ENCODE results near the gene ELK4. TPM values are rescaled to one million over a fixed set of nuclear protein-coding genes. Genes with fewer than 3 reads are reported as not detected.
A peak's percentile ranks its signal among the peaks of the same experiment; 100 is the strongest.

The ELK4 gene, protein sequence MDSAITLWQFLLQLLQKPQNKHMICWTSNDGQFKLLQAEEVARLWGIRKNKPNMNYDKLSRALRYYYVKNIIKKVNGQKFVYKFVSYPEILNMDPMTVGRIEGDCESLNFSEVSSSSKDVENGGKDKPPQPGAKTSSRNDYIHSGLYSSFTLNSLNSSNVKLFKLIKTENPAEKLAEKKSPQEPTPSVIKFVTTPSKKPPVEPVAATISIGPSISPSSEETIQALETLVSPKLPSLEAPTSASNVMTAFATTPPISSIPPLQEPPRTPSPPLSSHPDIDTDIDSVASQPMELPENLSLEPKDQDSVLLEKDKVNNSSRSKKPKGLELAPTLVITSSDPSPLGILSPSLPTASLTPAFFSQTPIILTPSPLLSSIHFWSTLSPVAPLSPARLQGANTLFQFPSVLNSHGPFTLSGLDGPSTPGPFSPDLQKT
- 10 to 100 TPM in 5 of 8 experiments, 1 to 10 TPM in 3; 6.8 to 21.3 (median 11.5) TPM for total RNA-seq

DNA sequence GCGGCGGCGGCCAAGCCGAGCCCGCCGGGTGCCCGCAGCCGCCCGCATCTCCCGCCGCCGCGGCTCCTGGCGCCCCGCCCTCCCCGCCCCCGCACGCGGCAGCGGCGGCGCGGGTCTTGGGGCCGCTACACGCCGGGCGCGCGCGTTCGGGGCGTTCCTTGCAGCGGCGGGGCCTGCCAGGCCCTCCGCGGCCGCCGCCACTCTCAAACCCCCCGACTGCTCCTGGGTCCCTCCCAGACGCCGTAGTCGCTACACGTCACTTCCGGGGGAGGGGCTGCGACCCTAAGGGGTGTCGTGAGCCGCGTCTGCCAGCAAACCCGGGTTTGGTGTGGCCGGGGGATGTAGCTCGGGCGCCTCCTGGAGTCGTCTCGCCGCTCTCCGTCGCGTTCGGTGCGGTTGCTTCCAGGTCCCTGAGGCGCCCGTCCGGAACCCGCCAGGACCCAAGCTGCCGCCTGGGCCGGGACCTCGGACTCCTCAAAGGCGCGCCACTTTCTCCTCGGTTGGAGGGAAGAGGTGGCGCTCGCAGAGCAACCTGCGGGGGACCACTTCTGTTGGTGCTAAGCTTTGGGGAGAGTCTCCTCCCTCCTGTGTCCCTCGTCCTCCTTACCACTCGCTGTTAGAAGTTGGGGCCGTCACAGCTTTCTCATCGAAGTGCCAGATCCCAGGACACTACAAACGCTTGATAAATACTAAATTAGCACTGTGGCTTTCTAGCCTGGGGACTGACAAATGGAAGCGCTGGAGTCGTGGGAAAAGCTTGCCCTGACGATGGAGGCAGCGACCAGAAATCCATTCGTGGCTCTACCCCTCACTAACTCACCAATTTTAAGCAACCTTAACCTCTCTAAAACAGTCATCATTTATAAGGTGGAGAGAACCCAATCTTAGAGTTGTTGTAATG is at the start of gene ELK4:
ELK4 (minus strand) TSS at position 244 of the 901 bp plus-strand sequence. CDS start 8,129 bp downstream, outside the sequence.
- H3K27ac ChIP-seq, result peak within 1 kb of the TSS; percentile 97
- 0 to 13% (median 0%) methylated on average over 5 to 21 of the region's 83 CpGs; no CpG with 5 or more reads in 2 of the 10 experiments for WGBS, 10 experiments
- peaks cover 5 to 14% of the 10 kb centered on the region in 2 donors for H3K4me1 ChIP-seq (replicated peaks in 1 of 2)
- ATAC-seq (replicated peaks in 6 of 8), result peak; percentile 84 to 92 (median 88)
- H3K4me3 ChIP-seq, result peak within 1 kb of the TSS; percentile 65 to 80 (median 70)
- in situ Hi-C loops (cut with MboI; ENCODE audit: low pct_unique_long_range_greater_than_20kb in 2 of 9, low sequenced_read_pairs in 9 of 9, unreplicated experiment in 9 of 9), result no loop called here

DNA sequence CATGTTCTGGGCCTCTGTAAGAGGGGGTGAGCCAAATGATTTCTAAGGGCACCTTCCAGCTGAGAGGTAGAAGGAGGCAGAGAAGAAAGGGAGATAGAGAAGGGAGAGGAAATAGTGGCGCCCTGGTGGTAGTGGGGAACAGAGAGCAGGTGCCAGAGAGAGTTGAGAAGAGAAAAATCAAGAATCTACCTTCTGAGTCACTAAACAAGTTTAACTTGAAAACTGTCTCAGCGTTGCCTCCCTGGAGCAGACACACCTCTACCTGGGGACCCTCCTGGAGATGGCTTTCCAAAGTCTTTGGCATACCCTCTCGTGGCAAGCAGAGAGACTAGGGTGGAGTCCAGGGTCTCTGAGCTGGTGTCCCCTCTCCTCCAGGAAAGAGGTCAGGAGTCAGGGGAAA is 49.6 kb upstream of the ELK4 start:
- H3K4me3 ChIP-seq, result no peak overlapping the region
- H3K4me1 ChIP-seq (replicated peaks in 1 of 2), result peaks cover 6 to 8% of the 10 kb centered on the region in 2 donors
- no peak overlapping the region for H3K27ac ChIP-seq
- ATAC-seq (replicated peaks in 6 of 8), result no peak
- 90 to 100% (median 93%) methylated on average over 1 to 2 of the region's 3 CpGs; no CpG with 5 or more reads in 2 of the 10 experiments for WGBS, 10 experiments
- in situ Hi-C loops (cut with MboI; ENCODE audit: low pct_unique_long_range_greater_than_20kb in 2 of 9, low sequenced_read_pairs in 9 of 9, unreplicated experiment in 9 of 9), result no loop called here

DNA sequence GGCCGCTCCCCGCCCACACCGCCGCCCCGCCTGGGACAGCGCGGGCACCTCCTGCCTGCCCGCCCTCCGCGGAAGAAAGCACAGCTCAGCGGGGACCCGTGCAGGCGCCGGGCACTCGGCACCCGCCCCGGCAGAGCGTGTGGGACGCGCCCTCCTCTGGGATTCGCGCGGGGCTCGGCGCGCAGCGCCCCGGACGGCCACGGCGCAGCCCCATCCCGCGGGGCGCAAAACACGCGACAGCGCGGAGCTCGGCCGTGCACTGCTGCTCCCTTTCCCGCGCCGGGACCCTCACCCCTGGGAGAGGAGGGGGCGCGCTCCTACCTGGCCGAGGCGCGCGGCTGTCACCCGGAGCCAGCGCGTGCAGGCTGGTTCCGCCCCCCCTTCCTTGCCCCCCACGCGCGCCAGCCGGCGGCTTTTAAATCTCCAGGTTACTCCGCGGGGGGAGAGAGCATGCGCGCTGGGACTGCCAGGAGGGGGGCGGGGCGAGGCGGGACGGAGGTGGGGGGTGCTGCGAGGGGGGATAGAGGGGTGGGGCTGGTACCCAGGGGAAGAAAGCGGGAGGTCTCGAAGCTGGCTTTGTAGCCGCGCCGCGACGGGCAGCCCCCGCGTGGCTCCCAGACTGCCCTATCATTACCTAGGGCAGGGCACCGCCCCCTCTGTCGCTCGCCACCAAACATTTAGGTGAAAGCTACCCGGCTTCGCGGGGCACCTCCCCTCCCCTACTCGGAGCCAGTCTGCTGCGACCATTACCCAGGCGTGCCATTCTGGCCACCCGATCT is 48.5 kb upstream of the ELK4 start, which contains the start of gene SLC45A3:
SLC45A3 (minus strand) TSS at position 437 of the 779 bp plus-strand sequence. CDS start 15,853 bp downstream, outside the sequence.
- 0 to 15% (median 1%) methylated on average over 1 to 14 of the region's 86 CpGs; no CpG with 5 or more reads in 5 of the 10 experiments for WGBS, 10 experiments
- peak; percentile 85 to 90 (median 86) for ATAC-seq (replicated peaks in 6 of 8)
- peak within 1 kb of the TSS; percentile 46 to 64 (median 55) for H3K4me3 ChIP-seq
- in situ Hi-C loops (cut with MboI; ENCODE audit: low pct_unique_long_range_greater_than_20kb in 2 of 9, low sequenced_read_pairs in 9 of 9, unreplicated experiment in 9 of 9), result no loop called here
- no peak within 1 kb of the TSS for H3K27ac ChIP-seq
- H3K4me1 ChIP-seq (replicated peaks in 1 of 2), result peaks cover 6 to 8% of the 10 kb centered on the region in 2 donors

DNA sequence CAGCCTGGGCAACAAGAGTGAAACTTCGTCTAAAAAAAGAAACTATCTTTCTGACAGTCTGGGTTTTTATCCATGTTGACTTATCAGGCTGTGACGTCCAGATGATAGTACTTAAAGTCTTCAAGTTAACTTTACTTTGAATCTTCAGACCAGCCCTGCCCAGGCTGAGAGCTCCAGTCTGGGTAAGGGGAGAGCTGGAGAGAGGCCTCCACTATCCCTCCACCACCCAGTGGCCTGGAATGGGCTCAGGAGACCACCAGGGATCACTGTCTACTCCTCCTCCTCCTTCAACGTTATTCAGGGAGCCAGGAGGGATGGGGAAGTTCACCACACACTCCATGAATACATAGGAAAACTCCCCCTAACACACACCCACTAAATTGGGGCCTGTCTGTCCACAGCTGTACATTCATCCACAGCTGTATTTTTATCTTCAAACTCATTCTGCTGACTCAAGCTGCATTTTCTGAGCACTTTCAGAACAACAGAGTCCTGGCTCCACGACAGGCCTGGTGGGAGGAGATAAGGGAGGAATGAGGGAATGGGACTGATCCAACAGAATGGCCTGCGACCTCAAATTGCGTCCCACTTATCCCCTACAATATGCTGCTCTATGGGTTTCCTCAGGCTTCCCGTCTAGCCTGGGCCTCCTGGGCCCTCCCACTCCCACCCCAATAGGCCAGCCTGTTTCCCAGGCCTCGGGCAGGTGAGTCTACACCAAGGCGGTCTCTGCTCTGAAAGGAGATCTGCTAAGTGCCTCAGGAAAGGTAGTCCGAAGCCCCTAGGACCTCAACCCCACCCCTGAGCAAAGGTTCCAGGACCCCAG is 46.7 kb upstream of the ELK4 start:
- no peak overlapping the region for H3K27ac ChIP-seq
- 50 to 92% (median 67%) methylated on average over 1 to 10 of the region's 10 CpGs; no CpG with 5 or more reads in 1 of the 10 experiments for WGBS, 10 experiments
- ATAC-seq (replicated peaks in 6 of 8), result peak in 1 of 8 experiments; percentile 8

DNA sequence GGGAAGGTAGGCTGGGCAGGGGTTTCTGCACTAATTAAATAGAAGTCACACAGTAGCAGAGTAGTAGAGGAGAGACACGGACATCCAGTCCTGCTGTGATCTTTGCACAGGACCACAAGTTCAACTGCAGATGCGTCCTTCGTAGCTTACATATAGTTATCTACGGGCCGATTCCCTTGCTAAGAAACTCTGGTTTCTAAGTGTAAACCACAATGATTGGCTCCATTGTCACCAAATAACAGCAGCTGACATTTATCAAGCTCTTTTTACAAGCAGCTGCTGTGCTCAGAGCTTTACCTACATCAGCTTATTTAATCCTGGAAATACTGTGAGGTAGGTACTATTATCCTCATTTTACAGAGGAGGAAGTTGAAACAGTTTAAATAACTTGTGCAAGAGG is 45.4 kb upstream of the ELK4 start:
- 47 to 83% (median 67%) methylated on average over 3 to 5 of the region's 5 CpGs; no CpG with 5 or more reads in 1 of the 10 experiments for WGBS, 10 experiments
- no peak for ATAC-seq (replicated peaks in 6 of 8)
- H3K4me1 ChIP-seq (replicated peaks in 1 of 2), result peaks cover 7 to 8% of the 10 kb centered on the region in 2 donors

More for the DNA sequence above, 46.7 kb upstream of the ELK4 start:
- Histone ChIP-seq H3K4me1 (replicated peaks in 1 of 2) (peaks cover 6 to 8% of the 10 kb centered on the region in 2 donors), H3K4me3 (no peak overlapping the region)
- in situ Hi-C loops (cut with MboI; ENCODE audit: low pct_unique_long_range_greater_than_20kb in 2 of 9, low sequenced_read_pairs in 9 of 9, unreplicated experiment in 9 of 9), result no loop called here

DNA sequence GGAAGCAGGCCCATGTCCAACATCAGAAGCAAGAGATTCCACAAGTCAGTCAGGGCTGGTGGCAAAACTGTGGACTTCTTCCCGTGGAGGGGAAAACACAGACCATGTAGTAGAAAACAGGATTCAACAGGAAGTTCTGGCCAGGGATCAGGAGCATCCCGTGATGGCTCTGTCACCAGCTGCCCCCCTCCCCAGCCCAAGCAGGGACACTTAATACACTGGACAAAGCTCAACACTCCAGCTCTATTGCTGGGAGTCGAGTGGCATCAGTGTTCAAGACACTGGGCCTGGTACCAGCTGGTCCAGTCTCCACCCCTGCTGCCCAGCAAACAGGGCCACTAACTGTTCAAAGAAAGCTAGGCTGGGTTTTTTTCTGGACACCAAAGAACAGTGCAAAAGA is 44.8 kb upstream of the ELK4 start:
- Histone ChIP-seq H3K27ac (no peak overlapping the region), H3K4me3 (no peak overlapping the region), H3K4me1 (replicated peaks in 1 of 2) (peaks cover 8% of the 10 kb centered on the region in 2 donors)
- ATAC-seq (replicated peaks in 6 of 8), result no peak
- in situ Hi-C loops (cut with MboI; ENCODE audit: low pct_unique_long_range_greater_than_20kb in 2 of 9, low sequenced_read_pairs in 9 of 9, unreplicated experiment in 9 of 9), result no loop called here
- 29 to 81% (median 65%) methylated on average over 1 to 3 of the region's 3 CpGs; no CpG with 5 or more reads in 4 of the 10 experiments for WGBS, 10 experiments

More for the DNA sequence above, 45.4 kb upstream of the ELK4 start:
- in situ Hi-C loops (cut with MboI; ENCODE audit: low pct_unique_long_range_greater_than_20kb in 2 of 9, low sequenced_read_pairs in 9 of 9, unreplicated experiment in 9 of 9), result no loop called here
- H3K4me3 ChIP-seq, result no peak overlapping the region
- H3K27ac ChIP-seq, result no peak overlapping the region

DNA sequence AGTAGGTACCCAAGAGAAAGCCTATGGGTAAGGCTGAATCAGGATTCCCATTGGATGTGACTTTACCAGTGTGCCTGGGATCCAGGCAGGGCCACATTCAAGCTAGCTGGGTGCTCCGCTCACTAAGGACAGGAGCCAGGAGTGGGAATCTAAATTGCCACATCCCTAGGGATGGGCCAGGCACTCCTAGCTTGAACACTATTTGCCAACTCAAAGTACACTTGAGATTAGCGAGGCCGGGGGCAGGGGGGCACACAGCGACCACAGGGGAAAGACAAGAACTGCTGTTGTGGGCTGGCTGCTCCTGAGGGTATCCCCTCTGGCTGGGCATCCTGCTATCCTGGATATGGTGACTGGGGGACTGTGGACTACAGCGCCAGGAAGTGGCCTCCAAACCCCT is 44.2 kb upstream of the ELK4 start:
- ATAC-seq (replicated peaks in 6 of 8), result no peak
- Histone ChIP-seq H3K27ac (no peak overlapping the region), H3K4me1 (replicated peaks in 1 of 2) (peaks cover 10 to 12% of the 10 kb centered on the region in 2 donors), H3K4me3 (no peak overlapping the region)
- 80 to 100% (median 100%) methylated on average over 1 to 3 of the region's 5 CpGs; no CpG with 5 or more reads in 3 of the 10 experiments for WGBS, 10 experiments
- in situ Hi-C loops (cut with MboI; ENCODE audit: low pct_unique_long_range_greater_than_20kb in 2 of 9, low sequenced_read_pairs in 9 of 9, unreplicated experiment in 9 of 9), result no loop called here

DNA sequence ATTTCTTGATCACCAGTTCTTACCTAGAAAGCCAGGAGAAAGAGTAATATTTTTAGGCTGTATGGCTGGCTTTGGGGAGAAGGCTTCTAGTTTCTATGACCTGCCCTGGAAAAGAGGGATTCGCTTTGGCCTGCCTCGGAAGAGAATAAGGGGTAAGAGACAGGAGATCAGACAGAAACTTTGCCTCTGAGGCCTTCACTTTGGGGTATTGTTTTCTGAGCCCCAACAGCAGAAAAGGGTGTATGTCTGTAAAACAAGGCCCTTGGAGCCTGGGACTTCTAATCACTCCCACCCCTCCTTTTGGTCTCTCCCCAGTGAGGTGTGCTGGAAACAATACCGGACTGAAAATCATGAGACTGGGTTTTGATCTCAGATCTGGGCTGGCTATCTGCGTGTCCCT is 43.4 kb upstream of the ELK4 start:
- peaks cover 18 to 19% of the 10 kb centered on the region in 2 donors for H3K4me1 ChIP-seq (replicated peaks in 1 of 2)
- in situ Hi-C loops (cut with MboI; ENCODE audit: low pct_unique_long_range_greater_than_20kb in 2 of 9, low sequenced_read_pairs in 9 of 9, unreplicated experiment in 9 of 9), result no loop called here
- ATAC-seq (replicated peaks in 6 of 8), result no peak
- WGBS, 10 experiments, result 80 to 100% (median 95%) methylated on average over 1 to 4 of the region's 4 CpGs; no CpG with 5 or more reads in 3 of the 10 experiments
- no peak overlapping the region for H3K4me3 ChIP-seq
- no peak overlapping the region for H3K27ac ChIP-seq

DNA sequence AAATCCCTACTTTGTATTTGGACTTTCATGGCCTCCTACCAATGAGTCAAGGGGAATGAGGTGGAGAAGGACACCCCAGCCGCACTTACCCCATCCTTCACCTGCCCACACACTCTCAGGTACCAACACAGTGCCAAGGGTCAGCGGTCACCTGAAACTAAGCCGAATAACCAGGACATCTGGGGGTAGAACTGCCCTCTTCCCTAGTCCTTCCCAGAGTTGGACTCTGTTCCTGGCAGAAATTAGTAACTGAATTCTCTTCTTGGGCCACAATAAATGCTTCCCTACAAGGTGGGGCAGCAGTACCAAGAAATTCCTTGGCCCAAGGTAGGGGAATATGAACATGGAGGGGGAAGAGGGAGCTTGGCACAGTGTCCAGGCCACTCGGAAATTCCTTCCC is 41.2 kb upstream of the ELK4 start:
- no peak overlapping the region for H3K4me3 ChIP-seq
- ATAC-seq (replicated peaks in 6 of 8), result no peak
- in situ Hi-C loops (cut with MboI; ENCODE audit: low pct_unique_long_range_greater_than_20kb in 2 of 9, low sequenced_read_pairs in 9 of 9, unreplicated experiment in 9 of 9), result loop anchor here in 2 of 9 experiments (25.0 kb wide), 2 partner anchors 289 to 314 kb away; no protein-coding TSS in a partner anchor
- peaks cover 26 to 32% of the 10 kb centered on the region in 2 donors for H3K4me1 ChIP-seq (replicated peaks in 1 of 2)
- WGBS, 10 experiments, result 20 to 100% (median 87%) methylated on average over 1 to 4 of the region's 4 CpGs; no CpG with 5 or more reads in 3 of the 10 experiments
- H3K27ac ChIP-seq, result no peak overlapping the region

DNA sequence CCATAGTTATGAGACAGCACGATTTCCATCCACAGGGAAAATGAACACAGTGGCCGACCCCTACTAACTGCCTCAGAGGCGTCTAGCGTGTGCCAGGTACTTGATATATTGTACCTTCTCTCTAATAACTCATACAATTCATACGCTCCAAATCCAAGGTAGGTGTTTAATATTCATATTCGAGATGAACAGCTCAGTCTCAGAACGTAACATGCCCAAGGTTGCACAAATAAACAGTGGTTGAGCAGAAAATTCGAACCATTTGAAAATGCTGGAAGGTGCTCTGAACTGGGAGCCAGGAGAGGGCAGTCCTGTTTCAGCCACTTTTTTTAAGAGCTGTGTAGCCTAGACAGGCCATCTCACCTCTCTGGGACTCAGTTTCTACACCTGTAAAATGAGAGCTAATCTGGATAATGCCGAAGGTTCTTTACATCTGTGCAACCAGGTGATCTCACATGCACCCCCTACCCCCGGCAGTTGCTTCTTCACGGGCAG is 40.6 kb upstream of the ELK4 start:
- H3K4me3 ChIP-seq, result no peak overlapping the region
- in situ Hi-C loops (cut with MboI; ENCODE audit: low pct_unique_long_range_greater_than_20kb in 2 of 9, low sequenced_read_pairs in 9 of 9, unreplicated experiment in 9 of 9), result loop anchor here in 2 of 9 experiments (25.0 kb wide), 2 partner anchors 290 to 315 kb away; no protein-coding TSS in a partner anchor
- WGBS, 10 experiments, result 57 to 89% (median 73%) methylated on average over 2 to 11 of the region's 11 CpGs; no CpG with 5 or more reads in 3 of the 10 experiments
- no peak overlapping the region for H3K27ac ChIP-seq
- no peak for ATAC-seq (replicated peaks in 6 of 8)
- peaks cover 26 to 32% of the 10 kb centered on the region in 2 donors for H3K4me1 ChIP-seq (replicated peaks in 1 of 2)

Measured in motor neuron (in vitro differentiated cells).